ENCODE data around the gene HIVEP3.

The HIVEP3 gene

GRCh38 chr1:41513383-41513735 lies 405.4 kb downstream of the HIVEP3 start:
- in situ Hi-C loops (cut with HindIII; ENCODE audit: low sequenced_read_pairs), result no loop called here

GRCh38 chr1:41512701-41513382 lies 405.9 kb downstream of the HIVEP3 start:
- in situ Hi-C loops (cut with HindIII; ENCODE audit: low sequenced_read_pairs), result no loop called here

- in situ Hi-C loops (cut with HindIII; ENCODE audit: low sequenced_read_pairs), result no loop called here
These were observed 407.5 kb downstream of the HIVEP3 start for GRCh38 chr1:41511239-41511540.

DNA sequence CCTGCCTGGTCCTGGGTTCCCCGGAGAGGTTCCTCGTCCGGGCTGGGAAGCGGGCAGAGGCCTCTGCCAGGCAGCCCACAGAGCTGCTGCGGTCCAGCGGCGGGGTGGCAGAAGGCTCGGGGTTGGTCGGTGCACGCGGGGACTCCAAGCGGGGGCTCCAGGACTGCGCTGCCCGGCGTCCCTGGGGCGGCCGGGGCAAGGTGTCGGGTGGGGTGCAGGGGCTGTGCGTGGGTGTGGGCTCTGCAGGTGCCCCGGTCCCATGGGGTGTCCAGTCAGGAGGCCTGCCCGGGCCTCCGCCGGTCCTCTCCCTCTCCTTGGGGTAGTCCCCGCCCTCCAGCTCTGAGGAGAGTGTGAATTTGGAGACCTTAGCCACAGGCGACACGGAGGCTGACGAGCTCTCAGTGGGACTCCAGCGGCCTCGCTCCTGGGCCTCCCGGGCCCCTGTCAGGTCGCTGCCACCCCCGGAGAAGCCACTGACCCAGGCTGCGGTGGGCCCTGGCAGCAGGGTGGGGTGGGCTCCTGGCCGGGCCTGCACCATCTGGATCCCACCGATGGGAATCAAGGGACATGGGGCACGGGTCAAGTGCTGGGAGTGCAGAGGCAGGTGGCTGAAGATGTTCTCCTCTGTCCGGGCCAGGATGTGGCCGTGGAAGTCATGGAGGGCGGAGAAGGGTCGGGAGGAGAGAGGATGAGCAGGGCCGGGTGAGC lies 408.0 kb downstream of the HIVEP3 start:
- in situ Hi-C loops (cut with HindIII; ENCODE audit: low sequenced_read_pairs), result no loop called here

DNA sequence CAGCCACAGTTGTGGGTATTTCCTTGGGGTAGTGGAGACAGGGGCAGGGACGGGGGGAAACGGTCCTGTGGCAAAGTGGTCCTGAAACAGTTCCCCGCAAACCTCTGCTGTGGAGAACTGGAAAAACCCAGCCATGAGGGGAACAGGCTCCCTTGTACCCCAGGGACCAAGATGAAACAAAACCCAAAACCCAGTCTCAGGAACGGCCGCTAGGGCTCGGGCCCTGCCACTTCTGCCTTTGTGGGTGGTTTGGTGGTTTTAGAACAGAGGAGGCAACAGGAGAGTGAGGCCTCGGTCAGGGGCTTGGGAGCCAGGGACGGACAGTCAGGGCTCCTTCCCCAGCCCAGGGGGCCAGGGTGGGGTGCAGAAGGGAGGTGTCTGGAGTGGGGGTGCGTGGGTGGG lies 409.5 kb downstream of the HIVEP3 start:
- in situ Hi-C loops (cut with HindIII; ENCODE audit: low sequenced_read_pairs), result no loop called here

DNA sequence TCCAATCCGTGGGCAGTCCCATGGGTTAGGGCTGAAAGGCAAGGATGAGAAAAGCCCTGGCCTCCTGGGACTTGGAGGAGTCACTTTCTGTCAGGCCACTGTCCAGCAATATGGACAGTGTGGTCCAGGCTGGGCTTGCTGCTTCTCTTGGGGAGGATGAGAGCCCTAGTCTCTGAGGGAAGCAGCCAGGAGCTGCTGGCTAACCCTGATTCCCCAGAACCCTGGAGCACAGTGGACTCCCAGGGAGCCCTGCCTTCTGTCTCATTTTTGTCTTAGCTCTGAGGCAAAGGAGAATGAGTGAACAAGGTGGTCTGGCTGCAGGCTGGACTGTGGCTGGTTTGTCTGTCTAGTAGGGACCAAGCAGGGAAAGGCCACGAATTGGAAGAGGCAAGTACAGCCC lies 410.4 kb downstream of the HIVEP3 start:
- in situ Hi-C loops (cut with HindIII; ENCODE audit: low sequenced_read_pairs), result no loop called here

DNA sequence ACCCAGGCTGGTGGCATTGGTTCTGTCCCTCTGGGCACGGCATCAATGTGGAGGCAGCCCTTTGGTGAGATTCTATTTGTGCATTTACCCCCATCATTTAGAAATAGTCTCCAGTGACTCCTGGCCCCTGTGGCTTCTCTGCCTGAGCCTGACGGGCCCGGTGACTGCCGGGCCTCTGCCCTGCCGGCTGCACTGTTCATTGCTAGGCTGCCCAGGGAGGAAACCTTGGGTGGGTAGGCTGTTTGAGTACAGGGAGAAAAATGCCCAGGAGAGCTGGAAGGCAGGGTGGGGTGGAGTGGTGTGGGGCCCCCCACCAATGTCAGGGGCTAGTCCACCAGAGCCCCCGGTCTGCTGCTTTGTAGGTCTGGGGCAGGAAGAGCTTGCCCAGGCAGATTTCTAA lies 410.9 kb downstream of the HIVEP3 start:
- in situ Hi-C loops (cut with HindIII; ENCODE audit: low sequenced_read_pairs), result no loop called here

DNA sequence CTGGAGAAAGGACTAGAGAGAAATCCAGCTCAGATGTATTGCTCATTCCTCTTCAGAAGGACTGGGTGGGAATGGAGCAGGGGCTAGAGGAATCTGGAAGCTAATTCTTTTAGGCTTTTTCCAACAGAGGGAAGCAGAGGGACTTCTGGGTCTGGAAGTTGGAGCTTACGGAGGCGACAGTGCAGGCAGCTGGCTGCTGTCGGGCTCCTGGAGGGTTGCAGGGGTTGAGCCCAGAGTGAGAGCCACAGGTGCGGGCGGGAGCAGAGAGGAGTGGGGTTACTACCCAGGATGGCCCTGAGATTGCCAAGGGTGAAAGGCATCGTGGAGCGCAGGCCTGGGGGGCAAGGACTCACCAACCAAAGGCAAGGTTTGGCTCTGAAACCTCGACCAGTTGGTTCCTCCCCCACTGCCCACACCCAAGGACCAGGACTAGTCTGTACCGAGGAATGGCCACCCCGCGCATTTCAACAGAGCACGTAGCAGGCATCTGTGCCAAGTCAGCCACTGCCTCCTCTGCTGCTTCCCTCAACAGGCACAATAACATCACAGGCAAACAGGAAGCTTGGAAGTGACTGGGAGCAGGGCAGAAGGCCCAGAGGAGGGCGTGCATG lies 411.5 kb downstream of the HIVEP3 start:
- in situ Hi-C loops (cut with HindIII; ENCODE audit: low sequenced_read_pairs), result no loop called here

DNA sequence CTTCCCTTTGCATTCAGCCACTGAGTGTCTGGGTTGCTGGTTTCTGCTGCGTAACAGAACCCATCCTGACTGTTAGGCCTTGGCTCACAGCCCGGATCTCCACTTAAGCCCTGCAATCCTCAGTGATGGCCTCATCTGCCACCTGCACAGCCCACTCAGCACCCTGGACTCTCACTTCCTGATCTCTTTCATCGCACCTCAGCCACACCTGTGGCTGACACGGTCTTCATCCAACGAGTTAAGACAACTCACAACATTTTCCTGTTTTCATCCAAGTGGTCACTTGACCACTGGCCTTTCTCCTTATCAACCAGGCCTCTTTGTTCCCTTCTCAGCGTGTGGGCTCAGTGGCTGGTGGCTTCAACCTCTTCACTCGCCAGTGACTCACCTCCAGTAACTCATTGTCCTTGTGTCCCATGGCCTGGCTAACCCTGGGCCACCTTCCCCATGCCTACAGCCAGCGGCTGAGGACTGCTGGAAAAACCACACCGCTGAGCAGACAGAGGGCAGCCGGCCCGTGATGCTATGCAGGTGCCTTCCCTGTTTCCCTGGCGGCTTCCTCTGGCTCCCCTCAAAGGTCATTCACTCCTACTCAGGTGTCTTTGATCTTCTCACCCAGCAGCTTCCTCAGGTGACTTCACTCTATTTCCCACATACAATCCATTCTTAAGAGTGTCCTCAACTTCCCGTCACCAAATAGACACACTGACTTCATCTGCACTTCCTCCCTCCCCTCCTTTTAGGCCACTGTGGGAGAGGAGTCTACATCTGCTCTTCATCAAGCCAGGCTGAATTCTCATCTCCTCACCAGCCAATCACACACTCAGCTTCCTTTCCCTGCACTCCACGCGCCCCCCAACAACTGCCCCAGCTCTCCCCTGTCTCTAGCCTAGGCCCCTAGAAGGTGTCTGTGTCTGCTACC lies 414.3 kb downstream of the HIVEP3 start:
- in situ Hi-C loops (cut with HindIII; ENCODE audit: low sequenced_read_pairs), result no loop called here

DNA sequence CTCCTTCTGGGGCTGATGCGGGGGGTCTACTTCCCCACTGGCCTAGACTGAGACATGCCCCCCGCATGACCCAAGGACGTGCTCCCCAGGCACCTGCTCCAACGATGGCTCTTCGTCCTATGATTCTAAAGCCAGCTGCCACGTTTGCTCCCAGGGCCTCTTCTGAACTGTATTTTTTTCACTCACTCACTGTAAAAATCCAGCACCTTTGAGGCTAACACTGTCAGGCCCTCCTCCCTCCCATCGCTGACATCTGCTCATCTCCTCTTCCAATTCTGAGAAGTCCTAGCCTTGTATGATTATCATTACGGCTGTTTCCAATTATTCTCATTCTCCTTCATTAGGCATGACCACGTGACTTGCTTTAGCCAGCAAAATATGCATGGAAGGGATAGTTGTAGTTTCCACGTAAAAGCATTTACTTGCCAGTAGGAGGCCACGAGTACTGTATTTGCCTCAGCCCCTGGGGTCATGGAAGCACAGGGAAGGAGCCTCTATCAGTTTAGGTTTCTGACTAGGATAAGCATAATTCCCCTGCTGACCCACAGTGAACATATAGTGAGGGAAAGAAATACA lies 415.1 kb downstream of the HIVEP3 start:
- in situ Hi-C loops (cut with HindIII; ENCODE audit: low sequenced_read_pairs), result no loop called here

DNA sequence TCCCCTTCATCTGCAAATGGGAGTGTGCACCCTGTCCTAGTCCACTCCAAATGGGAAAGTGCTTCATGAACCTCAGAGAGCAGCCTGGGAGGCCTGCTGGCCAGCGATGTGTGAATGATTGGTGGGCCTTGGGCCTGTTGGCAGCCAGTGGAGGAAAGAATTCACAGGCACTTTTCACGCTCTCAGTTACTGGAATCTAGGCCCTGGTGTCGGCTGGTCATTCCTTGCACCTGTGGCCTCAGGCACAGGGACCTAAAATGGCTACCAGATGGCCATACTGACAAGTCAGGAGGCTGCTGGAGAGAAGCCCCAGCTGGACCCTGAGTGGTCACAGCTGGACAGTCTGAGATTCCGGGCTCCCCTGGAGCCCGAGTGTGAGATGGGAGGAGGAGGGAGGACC lies 415.8 kb downstream of the HIVEP3 start:
- in situ Hi-C loops (cut with HindIII; ENCODE audit: low sequenced_read_pairs), result no loop called here

- in situ Hi-C loops (cut with HindIII; ENCODE audit: low sequenced_read_pairs), result no loop called here
These were observed 417.1 kb downstream of the HIVEP3 start for GRCh38 chr1:41501581-41501980.

GRCh38 chr1:41500781-41501518 lies 417.8 kb downstream of the HIVEP3 start:
- in situ Hi-C loops (cut with HindIII; ENCODE audit: low sequenced_read_pairs), result no loop called here

DNA sequence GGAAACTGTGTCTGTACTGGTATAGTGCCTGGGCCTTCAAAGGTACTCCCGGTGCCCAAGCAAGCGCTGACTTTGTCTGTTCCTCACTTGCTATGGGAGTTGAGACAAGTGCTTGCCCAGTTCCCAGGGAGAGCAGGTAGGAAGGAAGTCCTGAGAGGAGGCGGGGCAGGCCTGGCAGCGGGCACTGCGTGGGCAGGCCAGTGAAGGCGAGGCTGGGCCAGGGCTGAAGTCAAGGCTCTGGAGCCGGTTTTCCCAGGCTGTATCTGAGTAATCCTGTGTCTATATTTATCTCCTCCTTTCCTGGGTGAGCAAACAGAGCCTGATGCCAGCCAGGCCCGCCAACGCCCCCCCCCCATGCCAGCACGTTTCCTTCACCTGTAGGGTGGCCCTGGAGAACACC lies 418.3 kb downstream of the HIVEP3 start:
- in situ Hi-C loops (cut with HindIII; ENCODE audit: low sequenced_read_pairs), result no loop called here

DNA sequence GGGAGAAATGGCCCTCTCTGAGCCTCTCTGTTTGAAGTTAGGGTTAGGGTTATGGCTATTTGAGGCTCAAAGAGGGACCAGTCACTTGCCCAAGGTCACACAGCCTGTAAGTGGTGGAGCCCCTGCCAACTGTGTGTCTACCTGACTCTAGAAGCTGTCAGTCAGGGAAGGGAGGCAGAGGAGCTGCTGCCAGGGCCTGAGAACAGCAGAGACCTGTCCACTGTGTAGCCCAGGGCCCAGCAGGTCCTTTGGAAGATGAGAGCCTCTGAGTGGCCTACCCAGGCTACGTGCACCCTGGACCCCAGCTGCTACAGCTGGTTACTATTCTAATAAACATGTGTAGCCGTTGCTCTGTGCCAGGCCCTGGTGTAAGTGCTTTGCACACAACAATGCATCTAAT lies 419.1 kb downstream of the HIVEP3 start:
- in situ Hi-C loops (cut with HindIII; ENCODE audit: low sequenced_read_pairs), result no loop called here

GRCh38 chr1:41498804-41499203 lies 419.9 kb downstream of the HIVEP3 start:
- in situ Hi-C loops (cut with HindIII; ENCODE audit: low sequenced_read_pairs), result no loop called here

DNA sequence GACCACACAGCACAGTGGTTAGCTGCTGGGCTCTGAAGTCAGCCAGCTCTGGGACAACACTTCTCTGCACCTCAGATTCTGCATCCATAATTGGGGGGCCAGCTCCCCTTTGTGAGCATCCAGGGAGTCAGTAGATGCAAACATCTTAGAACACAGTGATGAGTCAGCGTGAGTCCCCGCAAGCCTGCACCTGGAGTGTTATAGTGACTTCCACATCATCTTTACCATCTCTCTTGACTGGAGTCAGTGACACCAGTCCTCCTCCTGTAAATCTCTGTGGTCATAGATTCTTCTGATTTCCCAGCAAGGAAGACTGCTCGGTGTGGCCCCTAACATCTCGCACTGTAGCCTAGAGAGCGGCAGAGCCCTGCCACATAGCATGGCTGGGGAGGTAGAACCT lies 420.3 kb downstream of the HIVEP3 start:
- in situ Hi-C loops (cut with HindIII; ENCODE audit: low sequenced_read_pairs), result no loop called here

GRCh38 chr1:41497461-41498030 lies 421.2 kb downstream of the HIVEP3 start:
- in situ Hi-C loops (cut with HindIII; ENCODE audit: low sequenced_read_pairs), result no loop called here

DNA sequence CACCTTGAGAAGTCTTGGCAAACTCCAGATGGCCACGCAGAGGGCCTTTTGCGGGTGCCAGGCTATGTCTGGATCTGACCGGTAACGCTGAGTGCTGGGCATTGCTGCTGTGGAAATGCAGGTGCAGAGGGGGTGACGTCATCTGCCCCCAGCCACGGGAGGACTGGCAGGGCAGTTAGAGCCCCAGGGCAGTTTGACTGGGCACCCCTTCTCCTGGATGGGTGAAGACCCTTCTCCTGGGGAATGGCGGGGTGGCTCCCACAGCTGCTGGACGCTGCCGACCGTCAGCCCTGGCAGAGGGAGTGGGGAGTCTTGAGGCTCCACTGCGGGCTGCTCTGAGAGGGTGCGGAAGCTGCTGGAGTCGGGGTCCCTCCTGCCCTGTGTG lies 421.7 kb downstream of the HIVEP3 start:
- in situ Hi-C loops (cut with HindIII; ENCODE audit: low sequenced_read_pairs), result no loop called here
